ELF-1 (cell line): Measurements from ENCODE around the gene MEGF10.
"Not testable (repeated sequence)": the region's sequence is repeated elsewhere in the genome, so short reads cannot be mapped to it uniquely, and the experiment has no call there.

Experiments
- DNase-seq: peaks from one replicate; pipeline ENCODE4 v3.0.0-alpha.2; 2016; ENCODE audit warnings: low read depth, low spot score

Gene MEGF10

DNA sequence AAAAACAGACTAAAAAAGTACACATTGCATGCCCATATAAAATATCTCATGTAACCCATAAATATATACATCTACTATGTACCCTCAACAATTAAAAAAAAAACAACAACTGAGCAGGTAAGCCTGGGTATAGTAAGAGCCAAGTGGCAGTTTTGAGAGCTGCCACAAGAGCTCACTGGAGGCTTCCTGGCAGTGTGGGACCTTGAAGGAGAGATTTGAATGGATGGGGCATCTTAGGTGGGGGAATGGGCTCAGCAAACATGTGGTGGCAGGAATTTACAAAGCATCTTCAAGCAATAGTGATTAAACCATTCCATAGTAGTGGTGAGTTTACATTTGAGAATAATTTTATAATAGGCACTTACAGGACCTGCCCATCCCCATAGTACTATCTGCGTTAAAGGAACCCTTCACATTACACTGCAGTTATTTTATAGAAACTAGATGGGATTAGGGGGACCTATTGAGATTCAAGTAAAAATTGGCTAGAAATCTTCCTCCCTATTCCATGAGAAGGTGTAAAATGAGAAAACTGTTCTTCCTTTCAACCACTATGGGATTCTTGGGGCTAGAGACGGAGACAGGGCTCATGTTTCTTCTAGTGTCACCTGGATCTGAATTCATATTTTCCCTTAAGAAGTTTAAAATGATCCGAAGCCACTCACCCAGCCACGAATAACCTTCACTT, 6.9 kb downstream of the MEGF10 start:
- no peak for DNase-seq

- DNase-seq = no peak
Measured at GRCh38 chr5:127298036-127298429, 7.4 kb downstream of the MEGF10 start.

DNA sequence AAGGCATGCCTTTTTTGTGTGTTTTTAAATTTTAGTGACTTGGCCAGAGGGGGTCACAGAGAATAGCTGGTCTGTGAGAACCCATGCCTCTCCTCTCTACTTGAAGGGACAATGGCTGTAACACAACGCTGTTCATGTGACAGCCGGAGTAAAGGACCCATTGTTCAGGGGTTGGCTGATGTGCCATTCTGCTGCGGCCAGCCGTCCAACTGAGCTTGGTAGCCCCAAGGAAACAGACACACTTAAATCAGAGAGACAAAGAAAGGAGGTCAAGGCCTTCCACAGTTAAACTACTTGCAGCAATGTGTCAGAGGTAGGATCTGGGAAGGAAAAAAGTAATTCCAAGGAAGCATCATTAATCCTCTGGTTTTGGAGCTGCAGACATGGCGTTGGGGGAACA, 8.1 kb downstream of the MEGF10 start:
- DNase-seq = no peak

- no peak for DNase-seq
Measured at GRCh38 chr5:127299678-127300077, 9.1 kb downstream of the MEGF10 start.

DNA sequence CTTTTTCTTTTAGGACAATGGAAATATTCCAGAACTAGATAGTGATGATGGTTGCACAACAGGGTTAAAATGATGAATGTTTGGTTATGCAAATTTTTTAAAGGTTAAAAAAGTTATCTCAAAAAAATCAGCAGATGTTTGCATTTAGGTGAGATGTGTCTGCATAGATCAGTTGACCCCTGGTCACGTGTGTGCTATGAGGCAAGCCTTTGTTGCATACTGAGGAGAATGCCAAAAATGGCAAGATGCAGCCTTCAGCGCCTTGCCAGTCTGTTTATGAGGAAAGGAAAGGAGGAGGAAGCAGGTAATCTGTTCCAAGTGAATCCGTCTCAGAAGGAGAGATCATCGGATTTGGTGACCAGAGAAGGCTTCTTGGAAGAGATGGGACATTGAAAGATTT, 11.9 kb downstream of the MEGF10 start:
- no peak for DNase-seq

DNA sequence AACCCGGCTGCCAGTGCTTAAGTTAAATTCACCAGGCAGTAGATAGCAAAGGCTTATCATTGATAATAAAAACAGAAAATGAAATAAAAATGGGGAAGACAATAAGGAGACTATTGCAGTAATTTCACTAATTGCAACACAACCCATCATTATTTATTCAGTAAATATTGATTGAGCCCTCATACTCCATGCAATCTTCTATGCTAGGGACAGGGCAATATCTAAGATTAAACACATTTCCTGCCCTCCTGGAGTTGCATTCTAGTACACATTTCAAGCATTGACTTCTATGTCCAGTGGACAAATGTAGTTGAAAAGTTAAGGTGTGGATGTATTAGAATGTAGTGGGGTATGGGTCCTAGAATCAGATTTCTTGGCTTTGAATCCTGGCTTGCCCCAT, 12.8 kb downstream of the MEGF10 start:
- DNase-seq = no peak

GRCh38 chr5:127305493-127305892, 14.9 kb downstream of the MEGF10 start:
- no peak for DNase-seq

DNA sequence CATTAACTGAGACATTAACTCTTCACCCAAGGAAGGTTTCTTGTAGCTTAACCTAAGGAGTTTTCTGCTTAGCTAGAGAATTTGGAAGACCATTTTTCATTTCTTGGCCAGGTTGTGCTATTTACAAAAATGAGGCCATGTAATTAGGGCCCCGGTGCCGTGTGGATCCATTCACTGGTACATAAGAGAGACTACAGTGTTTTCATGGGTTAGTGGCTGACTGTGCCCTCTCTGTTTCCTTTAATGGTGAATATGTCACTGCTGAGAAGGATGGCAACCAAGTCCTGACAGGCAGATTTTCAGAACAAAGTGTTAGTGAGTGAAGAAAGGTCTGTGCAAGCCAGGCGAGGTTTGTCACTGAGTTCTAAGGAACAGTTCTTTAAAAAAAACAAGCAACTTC, 15.4 kb downstream of the MEGF10 start:
- DNase-seq = no peak

- no peak for DNase-seq
Measured at GRCh38 chr5:127306647-127307046, 16.1 kb downstream of the MEGF10 start.

DNA sequence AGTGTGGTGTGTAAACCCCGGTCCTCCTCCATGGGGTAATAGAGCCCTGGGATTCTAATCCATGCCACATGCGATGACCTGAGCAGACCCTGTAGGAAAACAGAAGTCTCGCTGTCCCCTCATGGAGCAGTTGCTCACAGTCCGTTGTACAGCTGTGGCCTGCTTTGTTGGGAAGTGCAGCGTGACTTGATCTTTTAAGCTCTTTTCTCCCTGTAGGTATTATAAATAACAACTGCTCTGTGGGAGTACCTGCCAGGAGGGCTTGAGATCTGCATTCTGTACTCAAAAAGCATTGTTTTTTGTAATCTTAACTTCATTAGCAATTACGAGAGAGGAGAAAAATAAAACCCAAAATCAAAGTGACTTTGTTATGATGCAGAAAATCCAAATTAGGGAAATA, 17.3 kb downstream of the MEGF10 start:
- no peak for DNase-seq

GRCh38 chr5:127308325-127308724, 17.7 kb downstream of the MEGF10 start:
- DNase-seq = not testable (repeated sequence)

GRCh38 chr5:127308945-127309344, 18.3 kb downstream of the MEGF10 start:
- no peak for DNase-seq

- no peak for DNase-seq
Measured at GRCh38 chr5:127311349-127311748, 20.8 kb downstream of the MEGF10 start.

- DNase-seq = no peak
Measured at GRCh38 chr5:127311781-127312525, 21.4 kb downstream of the MEGF10 start.

DNA sequence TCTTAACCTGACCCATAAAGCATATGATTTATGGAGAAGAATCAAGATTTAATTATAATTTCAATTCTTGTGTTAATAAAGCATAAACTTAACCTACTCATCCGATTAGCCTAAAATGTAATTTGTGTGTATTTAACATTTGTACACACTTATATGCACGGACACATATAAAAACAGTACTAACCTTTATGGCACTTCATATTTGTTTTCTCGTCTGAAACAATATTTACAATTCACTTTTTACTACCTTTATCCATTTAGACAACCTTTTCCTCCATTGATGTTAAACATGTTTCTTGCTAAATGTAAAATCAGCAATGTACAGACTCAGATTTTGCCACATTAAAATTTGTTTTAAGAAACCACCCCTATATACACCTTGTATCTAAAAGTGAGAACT, 22.8 kb downstream of the MEGF10 start:
- DNase-seq = no peak

GRCh38 chr5:127313847-127314473, 23.4 kb downstream of the MEGF10 start:
- peak; percentile 74 for DNase-seq

DNA sequence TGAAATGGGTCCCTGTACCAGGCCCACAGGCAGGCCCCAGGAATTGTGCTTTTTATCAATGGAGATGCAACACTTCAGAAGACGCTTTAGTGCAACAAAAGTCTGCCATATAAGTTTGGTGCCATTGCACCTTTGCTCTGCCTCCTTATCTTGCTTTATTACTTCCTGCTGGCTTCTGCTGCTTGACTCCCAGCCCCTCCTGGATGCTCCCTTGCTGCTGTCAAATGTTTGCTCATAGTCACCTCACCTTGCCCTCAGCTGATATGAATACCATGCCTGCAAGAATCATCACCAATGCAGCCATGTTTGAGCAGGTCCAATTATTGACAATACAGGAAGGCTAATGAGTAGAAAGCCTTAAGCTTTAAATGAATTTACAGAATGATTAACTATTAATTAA, 25.4 kb downstream of the MEGF10 start:
- DNase-seq = peak; percentile 6

DNA sequence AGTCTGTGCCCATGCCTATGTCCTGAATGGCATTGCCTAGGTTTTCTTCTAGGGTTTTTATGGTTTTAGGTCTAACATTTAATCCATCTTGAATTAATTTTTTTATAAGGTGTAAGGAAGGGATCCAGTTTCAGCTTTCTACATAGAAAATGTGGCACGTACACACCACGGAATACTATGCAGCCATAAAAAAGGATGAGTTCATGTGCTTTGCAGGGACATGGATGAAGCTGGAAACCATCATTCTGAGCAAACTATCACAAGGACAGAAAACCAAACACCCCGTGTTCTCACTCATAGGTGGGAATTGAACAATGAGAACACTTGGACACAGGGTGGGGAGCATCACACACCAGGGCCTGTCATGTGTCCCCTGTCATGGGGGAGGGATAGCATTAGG, 26.8 kb downstream of the MEGF10 start:
- DNase-seq = not testable (repeated sequence)

GRCh38 chr5:127320032-127320965, 29.7 kb downstream of the MEGF10 start:
- DNase-seq = no peak

DNA sequence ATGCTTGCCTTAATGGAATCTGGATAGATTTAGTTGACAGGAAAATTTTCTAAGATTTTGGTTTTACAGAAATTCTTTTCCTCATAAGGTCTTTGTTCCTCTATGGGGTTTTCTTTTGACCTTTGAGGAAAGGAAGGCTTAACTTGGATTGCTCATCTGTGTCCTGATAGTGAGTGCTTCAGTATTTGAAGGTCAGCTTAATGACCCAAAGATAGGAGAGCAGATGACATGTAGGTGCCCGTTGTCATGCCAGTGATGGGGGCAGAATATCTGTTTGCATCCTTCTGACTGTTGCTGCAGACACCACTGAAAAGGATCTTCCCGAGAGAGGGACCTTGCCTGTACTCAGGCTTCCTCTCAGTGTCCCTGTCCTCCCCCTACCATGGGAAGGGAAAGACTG, 30.9 kb downstream of the MEGF10 start:
- DNase-seq = no peak

GRCh38 chr5:127322403-127322802, 31.8 kb downstream of the MEGF10 start:
- DNase-seq = no peak

DNA sequence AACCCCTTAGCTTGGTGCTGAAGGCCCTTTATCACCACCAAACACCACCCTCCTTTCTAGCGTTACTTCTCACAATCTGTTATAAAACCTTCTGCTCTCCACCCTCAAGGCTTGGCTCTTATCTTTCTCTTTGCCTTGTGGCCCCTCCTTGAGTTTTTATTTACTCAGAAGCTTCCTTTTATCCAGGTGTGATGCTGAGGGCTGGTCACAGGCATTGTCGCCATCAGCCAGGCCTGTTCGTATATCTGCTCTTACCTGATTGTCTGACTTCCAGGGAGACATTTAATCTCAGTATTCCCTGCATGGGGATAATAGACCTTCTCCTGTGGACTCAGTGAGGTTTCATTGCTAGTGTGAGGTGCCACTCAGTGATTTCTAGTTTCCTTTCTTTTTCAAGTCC, 34.2 kb downstream of the MEGF10 start:
- no peak for DNase-seq
